Measurements from ENCODE around the gene ERV3-1.
"Not testable (repeated sequence)": the region's sequence is repeated elsewhere in the genome, so short reads cannot be mapped to it uniquely, and the experiment has no call there.

Gene ERV3-1

GRCh38 chr7:64965594-64965993, 40.9 kb downstream of the ERV3-1 start:
- Histone ChIP-seq H3K4me1 (ENCODE audit: control insufficient read depth, insufficient read depth, low read length) (no peaks in the 10 kb centered on the region), H3K9me3 (ENCODE audit: control insufficient read depth, insufficient read depth, low read length) (no peaks in the 10 kb centered on the region), H3K36me3 (ENCODE audit: control insufficient read depth, insufficient read depth, low read length) (no peaks in the 10 kb centered on the region), H3K27ac (ENCODE audit: low read length) (no peak overlapping the region), H3K27me3 (ENCODE audit: control insufficient read depth, insufficient read depth, low read length) (no peaks in the 10 kb centered on the region), H3K4me3 (ENCODE audit: low read length) (no peak overlapping the region)
- DNase-seq (ENCODE audit: low read depth, low spot score), result no peak

- Histone ChIP-seq H3K9me3 (ENCODE audit: control insufficient read depth, insufficient read depth, low read length) (no peaks in the 10 kb centered on the region), H3K36me3 (ENCODE audit: control insufficient read depth, insufficient read depth, low read length) (no peaks in the 10 kb centered on the region), H3K4me3 (ENCODE audit: low read length) (no peak overlapping the region), H3K27me3 (ENCODE audit: control insufficient read depth, insufficient read depth, low read length) (no peaks in the 10 kb centered on the region), H3K27ac (ENCODE audit: low read length) (no peak overlapping the region), H3K4me1 (ENCODE audit: control insufficient read depth, insufficient read depth, low read length) (no peaks in the 10 kb centered on the region)
- WGBS (ENCODE audit: insufficient coverage, insufficient read length), result no CpG with 5 or more reads among the region's 3 CpGs
- no peak for DNase-seq (ENCODE audit: low read depth, low spot score)
These were observed 47.3 kb downstream of the ERV3-1 start for GRCh38 chr7:64959072-64959747.

DNA sequence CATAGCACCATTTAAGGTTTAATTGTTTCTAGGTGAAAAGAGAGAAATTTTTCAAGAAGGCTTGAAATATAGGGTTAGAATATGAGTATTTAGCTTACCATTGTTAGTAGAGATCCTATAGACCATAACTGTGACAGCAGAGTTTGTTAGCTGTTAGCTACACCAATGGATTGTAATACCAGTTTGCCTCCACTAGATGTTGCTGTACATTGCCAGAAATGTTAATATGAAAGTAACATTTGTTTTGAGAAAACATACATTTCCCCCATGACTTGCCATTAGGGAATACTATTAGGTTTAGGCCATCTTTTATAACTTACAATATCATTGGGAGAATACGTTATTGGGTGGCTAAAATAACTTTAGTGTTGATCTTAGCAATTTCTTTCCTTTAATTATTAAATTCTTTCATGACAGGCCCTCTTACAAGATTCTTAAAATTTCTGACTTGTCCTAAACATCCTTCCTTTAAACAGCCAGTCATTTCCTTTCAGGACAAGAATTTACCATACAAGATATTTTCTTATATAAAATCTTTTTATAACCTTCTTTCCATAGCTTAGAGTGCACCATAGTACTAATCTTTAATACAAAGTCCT, 55.1 kb downstream of the ERV3-1 start:
- H3K27me3 ChIP-seq (ENCODE audit: control insufficient read depth, insufficient read depth, low read length), result no peaks in the 10 kb centered on the region; the same call in 1 of the 2 replicates
- H3K36me3 ChIP-seq (ENCODE audit: control insufficient read depth, insufficient read depth, low read length), result no peaks in the 10 kb centered on the region
- H3K4me1 ChIP-seq (ENCODE audit: control insufficient read depth, insufficient read depth, low read length), result no peaks in the 10 kb centered on the region
- H3K27ac ChIP-seq (ENCODE audit: low read length), result no peak overlapping the region
- WGBS (ENCODE audit: insufficient coverage, insufficient read length), result no CpG with 5 or more reads among the region's 1 CpG
- no peak overlapping the region for H3K4me3 ChIP-seq (ENCODE audit: low read length)
- no peaks in the 10 kb centered on the region for H3K9me3 ChIP-seq (ENCODE audit: control insufficient read depth, insufficient read depth, low read length)
- no peak for DNase-seq (ENCODE audit: low read depth, low spot score)

GRCh38 chr7:64950673-64951072, 55.8 kb downstream of the ERV3-1 start:
- H3K9me3 ChIP-seq (ENCODE audit: control insufficient read depth, insufficient read depth, low read length); H3K4me1 ChIP-seq (ENCODE audit: control insufficient read depth, insufficient read depth, low read length); H3K27ac ChIP-seq (ENCODE audit: low read length); H3K36me3 ChIP-seq (ENCODE audit: control insufficient read depth, insufficient read depth, low read length); H3K4me3 ChIP-seq (ENCODE audit: low read length); DNase-seq (ENCODE audit: low read depth, low spot score); H3K27me3 ChIP-seq (ENCODE audit: control insufficient read depth, insufficient read depth, low read length): not testable (repeated sequence)
- WGBS (ENCODE audit: insufficient coverage, insufficient read length), result no CpG with 5 or more reads among the region's 9 CpGs

DNA sequence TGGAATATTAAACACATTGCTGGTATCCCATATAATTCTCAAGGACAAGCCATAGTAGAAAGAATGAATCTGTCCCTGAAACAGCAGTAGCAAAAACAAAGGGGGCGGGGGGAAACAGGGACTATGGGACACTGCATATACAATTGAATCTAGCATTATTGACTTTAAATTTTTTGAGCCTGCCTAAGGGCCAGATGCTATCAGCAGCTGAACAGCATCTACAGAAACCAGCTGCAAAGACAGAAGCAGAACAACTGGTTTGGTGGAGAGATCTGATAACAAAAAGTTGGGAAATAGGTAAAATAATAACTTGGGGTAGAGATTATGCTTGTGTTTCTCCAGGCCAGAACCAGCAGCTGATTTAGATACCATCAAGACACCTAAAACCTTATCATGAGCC, 57.7 kb downstream of the ERV3-1 start:
- not testable (repeated sequence) for H3K27ac ChIP-seq (ENCODE audit: low read length); H3K4me1 ChIP-seq (ENCODE audit: control insufficient read depth, insufficient read depth, low read length); H3K4me3 ChIP-seq (ENCODE audit: low read length); DNase-seq (ENCODE audit: low read depth, low spot score); H3K27me3 ChIP-seq (ENCODE audit: control insufficient read depth, insufficient read depth, low read length); H3K36me3 ChIP-seq (ENCODE audit: control insufficient read depth, insufficient read depth, low read length); H3K9me3 ChIP-seq (ENCODE audit: control insufficient read depth, insufficient read depth, low read length)
- WGBS (ENCODE audit: insufficient coverage, insufficient read length), result no CpG with 5 or more reads among the region's 1 CpG

DNA sequence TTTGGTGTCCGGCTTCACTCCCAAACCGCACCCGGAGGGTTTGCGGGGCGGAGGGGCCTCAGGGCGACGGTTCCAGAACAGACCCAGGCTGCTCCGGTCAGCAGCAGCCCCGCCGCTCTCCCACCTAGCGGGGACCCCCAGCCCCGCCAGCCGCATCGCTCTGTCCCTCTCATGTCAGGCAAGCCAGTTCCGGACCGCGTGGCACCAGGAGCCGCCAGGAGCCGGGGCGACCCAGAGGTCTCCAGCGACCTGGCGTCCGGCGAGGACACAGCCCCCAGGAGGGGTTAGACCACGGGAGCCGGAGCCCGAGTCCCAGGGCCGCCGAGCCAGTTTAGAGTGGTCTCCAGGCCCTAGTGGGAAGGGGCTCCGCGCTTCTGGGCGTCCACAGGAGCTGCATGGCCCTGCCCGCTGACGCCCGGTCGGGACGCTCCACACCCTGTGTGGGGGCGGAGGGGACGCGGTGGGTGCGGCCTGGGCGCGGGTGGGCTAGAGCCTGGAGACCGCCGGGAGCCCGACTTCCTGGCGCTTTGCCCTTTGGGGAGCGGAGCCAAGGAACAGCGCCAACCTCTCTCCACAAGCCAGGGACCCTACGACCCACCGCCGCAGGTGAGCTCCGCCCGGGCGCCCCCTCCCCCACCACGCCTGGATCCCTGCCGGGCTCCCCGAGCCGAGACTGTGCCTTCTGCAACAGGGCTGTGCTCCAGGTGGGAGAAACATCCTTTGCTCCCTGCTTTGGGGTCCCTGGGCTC, 59.1 kb downstream of the ERV3-1 start:
- Histone ChIP-seq H3K9me3 (ENCODE audit: control insufficient read depth, insufficient read depth, low read length) (no peaks in the 10 kb centered on the region), H3K4me3 (ENCODE audit: low read length) (peak overlapping the region; percentile 51; the same call in 1 of the 2 replicates), H3K36me3 (ENCODE audit: control insufficient read depth, insufficient read depth, low read length) (no peaks in the 10 kb centered on the region), H3K4me1 (ENCODE audit: control insufficient read depth, insufficient read depth, low read length) (no peaks in the 10 kb centered on the region), H3K27me3 (ENCODE audit: control insufficient read depth, insufficient read depth, low read length) (no peaks in the 10 kb centered on the region; the same call in 1 of the 2 replicates), H3K27ac (ENCODE audit: low read length) (no peak overlapping the region)
- no CpG with 5 or more reads among the region's 59 CpGs for WGBS (ENCODE audit: insufficient coverage, insufficient read length)
- DNase-seq (ENCODE audit: low read depth, low spot score), result no peak

DNA sequence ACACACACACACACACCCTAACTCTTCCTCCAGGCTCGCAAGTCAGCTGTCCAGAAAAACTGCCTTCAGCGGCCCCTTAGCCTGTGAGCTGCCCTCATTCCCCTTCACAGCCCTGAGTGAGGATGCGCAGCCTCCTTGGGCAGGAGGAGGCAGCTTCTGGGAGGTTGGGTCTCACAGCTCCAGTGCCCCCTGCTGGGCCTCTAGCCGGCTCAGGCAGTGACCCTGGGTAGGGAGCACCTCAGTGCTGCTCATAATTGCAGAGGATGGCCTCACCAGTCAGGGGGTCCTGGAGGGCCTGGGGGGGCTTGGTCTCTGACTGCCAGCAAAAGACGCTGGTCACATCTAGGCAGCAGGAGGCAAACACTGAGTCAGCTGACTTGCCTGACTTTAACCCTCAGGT, 59.7 kb downstream of the ERV3-1 start:
- Histone ChIP-seq H3K4me3 (ENCODE audit: low read length) (no peak overlapping the region), H3K27me3 (ENCODE audit: control insufficient read depth, insufficient read depth, low read length) (no peaks in the 10 kb centered on the region; the same call in 1 of the 2 replicates), H3K4me1 (ENCODE audit: control insufficient read depth, insufficient read depth, low read length) (no peaks in the 10 kb centered on the region), H3K27ac (ENCODE audit: low read length) (no peak overlapping the region), H3K9me3 (ENCODE audit: control insufficient read depth, insufficient read depth, low read length) (no peaks in the 10 kb centered on the region), H3K36me3 (ENCODE audit: control insufficient read depth, insufficient read depth, low read length) (no peaks in the 10 kb centered on the region)
- DNase-seq (ENCODE audit: low read depth, low spot score), result no peak
- no CpG with 5 or more reads among the region's 5 CpGs for WGBS (ENCODE audit: insufficient coverage, insufficient read length)

DNA sequence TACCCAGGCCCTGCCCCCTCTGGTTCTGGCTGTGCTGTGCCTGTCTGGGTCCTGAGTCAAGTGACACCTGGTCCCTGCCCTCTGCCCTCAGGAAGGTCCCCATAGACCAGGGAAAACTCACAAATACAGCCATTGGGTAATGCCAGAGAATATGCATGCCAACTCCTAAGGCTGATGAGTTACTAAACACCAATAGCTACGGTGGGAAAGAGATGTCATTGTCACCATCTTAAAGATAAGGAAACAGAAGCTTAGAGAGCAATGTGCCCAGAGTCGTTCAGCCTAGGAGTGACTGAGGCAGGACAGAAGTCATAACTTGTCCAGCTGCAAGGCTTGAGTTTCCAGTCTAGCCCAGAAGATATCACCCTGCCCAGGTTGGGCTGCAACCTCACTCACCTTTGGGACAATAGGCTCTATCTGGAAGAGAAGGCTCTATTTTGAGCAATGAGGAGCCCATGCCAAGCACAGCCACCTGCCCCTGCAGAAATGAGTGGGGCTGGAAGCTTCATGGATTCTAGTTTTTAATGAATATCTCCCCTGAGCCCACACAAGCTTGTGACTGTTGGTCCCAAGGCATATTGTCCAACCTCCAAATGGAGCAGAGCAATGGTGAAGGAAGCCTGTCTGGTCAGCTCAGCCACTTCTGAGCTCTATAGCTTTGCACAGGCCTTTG, 60.8 kb downstream of the ERV3-1 start:
- no peak overlapping the region for H3K4me3 ChIP-seq (ENCODE audit: low read length)
- H3K4me1 ChIP-seq (ENCODE audit: control insufficient read depth, insufficient read depth, low read length), result no peaks in the 10 kb centered on the region
- no peak overlapping the region for H3K27ac ChIP-seq (ENCODE audit: low read length)
- H3K27me3 ChIP-seq (ENCODE audit: control insufficient read depth, insufficient read depth, low read length), result no peaks in the 10 kb centered on the region; the same call in 1 of the 2 replicates
- H3K36me3 ChIP-seq (ENCODE audit: control insufficient read depth, insufficient read depth, low read length), result no peaks in the 10 kb centered on the region
- no peaks in the 10 kb centered on the region for H3K9me3 ChIP-seq (ENCODE audit: control insufficient read depth, insufficient read depth, low read length)
- WGBS (ENCODE audit: insufficient coverage, insufficient read length), result no CpG with 5 or more reads among the region's 2 CpGs
- DNase-seq (ENCODE audit: low read depth, low spot score), result no peak

DNA sequence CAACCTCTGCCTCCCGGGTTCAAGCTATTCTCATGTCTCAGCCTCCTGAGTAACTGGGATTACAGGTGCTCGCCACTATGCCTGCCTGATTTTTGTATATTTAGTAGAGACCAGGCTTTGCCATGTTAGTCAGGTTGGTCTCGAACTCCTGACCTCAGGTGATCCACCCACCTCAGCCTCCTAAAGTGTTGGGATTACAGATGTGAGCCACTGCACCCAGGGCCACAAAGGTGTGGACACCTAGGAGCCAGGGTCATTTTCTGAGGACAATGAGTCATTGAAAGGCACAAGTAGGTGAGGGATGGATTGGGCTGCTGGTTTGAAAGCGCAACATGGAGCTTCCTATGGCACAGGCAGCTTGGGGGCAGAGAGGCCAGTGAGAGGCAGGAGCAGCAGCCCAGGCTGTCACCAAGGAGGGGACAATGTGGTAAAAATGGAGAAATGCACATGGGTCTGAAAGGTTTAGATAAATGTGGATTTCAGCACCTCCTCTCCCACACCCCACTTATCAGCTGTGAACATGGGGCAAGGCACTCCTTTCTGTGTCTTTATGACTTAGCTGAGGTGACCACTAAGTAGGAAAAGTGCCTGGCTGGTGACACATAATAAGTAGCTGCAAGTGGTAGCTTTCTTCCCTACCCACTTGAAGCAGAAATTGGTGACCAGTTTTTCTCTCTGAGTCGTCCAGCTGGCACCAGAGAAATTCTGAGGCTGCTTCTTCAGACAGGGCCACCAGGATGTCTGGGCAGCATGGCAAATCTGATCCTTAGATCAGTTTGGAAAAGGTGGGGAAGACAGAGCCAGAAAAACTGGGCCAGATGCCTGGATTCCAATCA, 61.6 kb downstream of the ERV3-1 start:
- not testable (repeated sequence) for H3K9me3 ChIP-seq (ENCODE audit: control insufficient read depth, insufficient read depth, low read length); DNase-seq (ENCODE audit: low read depth, low spot score); H3K36me3 ChIP-seq (ENCODE audit: control insufficient read depth, insufficient read depth, low read length); H3K4me3 ChIP-seq (ENCODE audit: low read length); H3K4me1 ChIP-seq (ENCODE audit: control insufficient read depth, insufficient read depth, low read length); H3K27me3 ChIP-seq (ENCODE audit: control insufficient read depth, insufficient read depth, low read length); H3K27ac ChIP-seq (ENCODE audit: low read length)
- no CpG with 5 or more reads among the region's 5 CpGs for WGBS (ENCODE audit: insufficient coverage, insufficient read length)
